ENCODE results near the gene DKK3.
A peak's percentile ranks its signal among the peaks of the same experiment; 100 is the strongest.

DKK3 gene

GRCh38 chr11:11935536-11935935 is 72.9 kb downstream of the DKK3 start:
- peaks cover 77% of the 10 kb centered on the region for H3K36me3 ChIP-seq (ENCODE audit: insufficient read depth, low read length)
- no peak for DNase-seq
- H3K4me3 ChIP-seq (ENCODE audit: low read depth in 1 of 2, low read length in 2 of 2): no peak overlapping the region
- TF ChIP-seq EZH2 (IDR thresholded peaks at IDR 0.05; ENCODE audit: borderline replicate concordance, low read depth, low read length, severe bottlenecking) (no peak), CTCF (IDR thresholded peaks at IDR 0.05; ENCODE audit: borderline replicate concordance, extremely low read depth, low read length, poor library complexity, severe bottlenecking) (no peak)
- H4K20me1 ChIP-seq (ENCODE audit: insufficient read depth, low read length): no peaks in the 10 kb centered on the region
- no peak for ATAC-seq (ENCODE audit: insufficient read depth, low read depth)
- H3K79me2 ChIP-seq (ENCODE audit: insufficient read depth, low read length): no peaks in the 10 kb centered on the region
- H3K4me1 ChIP-seq (ENCODE audit: insufficient read depth, low read length): no peaks in the 10 kb centered on the region
- H3K9me3 ChIP-seq (ENCODE audit: insufficient read depth, low read length, severe bottlenecking): no peaks in the 10 kb centered on the region
- H3K4me2 ChIP-seq (ENCODE audit: insufficient read depth, low read length): no peak overlapping the region
- no peak overlapping the region for H3K9ac ChIP-seq (ENCODE audit: low read depth, low read length)
- H3K27ac ChIP-seq (ENCODE audit: low read length): no peak overlapping the region
- H2AFZ ChIP-seq (ENCODE audit: low read depth, low read length): no peak overlapping the region
- H3K27me3 ChIP-seq (ENCODE audit: insufficient read depth, low read length, poor library complexity): no peaks in the 10 kb centered on the region

- H3K4me2 ChIP-seq (ENCODE audit: insufficient read depth, low read length): no peak overlapping the region
- no peaks in the 10 kb centered on the region for H3K9me3 ChIP-seq (ENCODE audit: insufficient read depth, low read length, severe bottlenecking)
- H3K36me3 ChIP-seq (ENCODE audit: insufficient read depth, low read length): peaks cover 71% of the 10 kb centered on the region
- DNase-seq (no peak), ATAC-seq (ENCODE audit: insufficient read depth, low read depth) (peak; percentile 50; the same call in 1 of the 3 replicates)
- H4K20me1 ChIP-seq (ENCODE audit: insufficient read depth, low read length): no peaks in the 10 kb centered on the region
- H3K27ac ChIP-seq (ENCODE audit: low read length): no peak overlapping the region
- no peak overlapping the region for H3K4me3 ChIP-seq (ENCODE audit: low read depth in 1 of 2, low read length in 2 of 2)
- H3K4me1 ChIP-seq (ENCODE audit: insufficient read depth, low read length): no peaks in the 10 kb centered on the region
- no peaks in the 10 kb centered on the region for H3K27me3 ChIP-seq (ENCODE audit: insufficient read depth, low read length, poor library complexity)
- H3K79me2 ChIP-seq (ENCODE audit: insufficient read depth, low read length): no peaks in the 10 kb centered on the region
- no peak overlapping the region for H3K9ac ChIP-seq (ENCODE audit: low read depth, low read length)
- TF ChIP-seq EZH2 (IDR thresholded peaks at IDR 0.05; ENCODE audit: borderline replicate concordance, low read depth, low read length, severe bottlenecking): no peak
- peak; percentile 66 for TF ChIP-seq CTCF (IDR thresholded peaks at IDR 0.05; ENCODE audit: borderline replicate concordance, extremely low read depth, low read length, poor library complexity, severe bottlenecking)
- H2AFZ ChIP-seq (ENCODE audit: low read depth, low read length): no peak overlapping the region
Measured at GRCh38 chr11:11931461-11932055, 76.9 kb downstream of the DKK3 start.

GRCh38 chr11:11929920-11930319 is 78.5 kb downstream of the DKK3 start:
- TF ChIP-seq EZH2 (IDR thresholded peaks at IDR 0.05; ENCODE audit: borderline replicate concordance, low read depth, low read length, severe bottlenecking) (no peak), CTCF (IDR thresholded peaks at IDR 0.05; ENCODE audit: borderline replicate concordance, extremely low read depth, low read length, poor library complexity, severe bottlenecking) (no peak)
- Histone ChIP-seq H3K9ac (ENCODE audit: low read depth, low read length) (no peak overlapping the region), H3K4me3 (ENCODE audit: low read depth in 1 of 2, low read length in 2 of 2) (no peak overlapping the region), H3K9me3 (ENCODE audit: insufficient read depth, low read length, severe bottlenecking) (no peaks in the 10 kb centered on the region), H2AFZ (ENCODE audit: low read depth, low read length) (no peak overlapping the region), H3K27ac (ENCODE audit: low read length) (no peak overlapping the region), H3K27me3 (ENCODE audit: insufficient read depth, low read length, poor library complexity) (no peaks in the 10 kb centered on the region), H3K79me2 (ENCODE audit: insufficient read depth, low read length) (no peaks in the 10 kb centered on the region), H4K20me1 (ENCODE audit: insufficient read depth, low read length) (no peaks in the 10 kb centered on the region), H3K36me3 (ENCODE audit: insufficient read depth, low read length) (peaks cover 61% of the 10 kb centered on the region), H3K4me2 (ENCODE audit: insufficient read depth, low read length) (no peak overlapping the region), H3K4me1 (ENCODE audit: insufficient read depth, low read length) (no peaks in the 10 kb centered on the region)
- no peak for DNase-seq
- ATAC-seq (ENCODE audit: insufficient read depth, low read depth): no peak
